Hepatocyte (in vitro differentiated cells): Measurements from ENCODE around the gene POLR1B. TPM values are rescaled to one million over a fixed set of nuclear protein-coding genes. Genes with fewer than 3 reads are reported as not detected.
A peak's percentile ranks its signal among the peaks of the same experiment; 100 is the strongest.
"Not testable (repeated sequence)": the region's sequence is repeated elsewhere in the genome, so short reads cannot be mapped to it uniquely, and the experiment has no call there.

Experiments used
- DNase-seq: peaks from one replicate; pipeline ENCODE4 v3.0.0-alpha.2; 2016; ENCODE audit warnings: low spot score
- H2AFZ ChIP-seq: fragments of 200-600 bp; sonication (generic); 2 replicates; pipeline ENCODE4 v1.6.0; 2016; ENCODE audit warnings: antibody characterized with exemption, mild to moderate bottlenecking
- H3K27ac ChIP-seq: fragments of 200-600 bp; sonication (generic); 2 replicates; pipeline ENCODE4 v1.5.1; 2016; ENCODE audit warnings: mild to moderate bottlenecking
- H3K27me3 ChIP-seq: fragments of 200-600 bp; sonication (generic); 2 replicates; pipeline ENCODE4 v1.6.1; 2016
- H3K36me3 ChIP-seq: fragments of 200-600 bp; sonication (generic); replicated peaks from 2 replicates; pipeline ENCODE4 v1.5.1; 2016; ENCODE audit warnings: low read depth; ENCODE audit not compliant: insufficient read depth
- H3K4me1 ChIP-seq: fragments of 200-600 bp; sonication (generic); 2 replicates; pipeline ENCODE4 v1.5.1; 2016; ENCODE audit warnings: mild to moderate bottlenecking, moderate library complexity; ENCODE audit not compliant: insufficient read depth
- H3K4me2 ChIP-seq: fragments of 200-600 bp; sonication (generic); 2 replicates; pipeline ENCODE4 v1.6.0; 2016
- H3K4me3 ChIP-seq: fragments of 200-600 bp; sonication (generic); 2 replicates; pipeline ENCODE4 v1.5.1; 2016; ENCODE audit warnings: mild to moderate bottlenecking
- H3K79me2 ChIP-seq: fragments of 200-600 bp; sonication (generic); 2 replicates; pipeline ENCODE4 v1.6.0; 2017; ENCODE audit warnings: mild to moderate bottlenecking
- H3K9me2 ChIP-seq: fragments of 200-600 bp; sonication (generic); replicated peaks from 2 replicates; pipeline ENCODE4 v1.6.0; 2017; ENCODE audit warnings: mild to moderate bottlenecking; ENCODE audit not compliant: insufficient read depth
- H3K9me3 ChIP-seq: fragments of 200-600 bp; sonication (generic); 2 replicates; pipeline ENCODE4 v1.5.1; 2016; ENCODE audit warnings: low read depth, mild to moderate bottlenecking
- H4K20me1 ChIP-seq: fragments of 200-600 bp; sonication (generic); 2 replicates; pipeline ENCODE4 v1.6.0; 2016; ENCODE audit warnings: mild to moderate bottlenecking; ENCODE audit not compliant: insufficient read depth, poor library complexity, severe bottlenecking
- CTCF ChIP-seq: fragments of 200-600 bp; sonication (generic); IDR thresholded peaks from 2 replicates; pipeline ENCODE4 v1.5.1; 2016; ENCODE audit warnings: antibody characterized with exemption, mild to moderate bottlenecking; ENCODE audit not compliant: poor library complexity
- EZH2 ChIP-seq: fragments of 200-600 bp; sonication (generic); IDR thresholded peaks from 2 replicates; pipeline ENCODE4 v1.6.1; 2016; ENCODE audit warnings: antibody characterized with exemption, mild to moderate bottlenecking, borderline replicate concordance
- EZH2phosphoT487 ChIP-seq: fragments of 200-600 bp; sonication (generic); IDR thresholded peaks from one replicate; pipeline ENCODE4 v1.6.1; 2018; ENCODE audit warnings: antibody characterized with exemption, mild to moderate bottlenecking, low read depth, moderate library complexity; ENCODE audit not compliant: unreplicated experiment, severe bottlenecking
- WGBS: methylation state at CpG from one replicate; pipeline ENCODE4 v1.1.6; 2016; ENCODE audit warnings: low lambda C conversion rate; ENCODE audit errors: missing lambda C conversion rate; 5-methylcytosine and 5-hydroxymethylcytosine counted together
- polyA plus RNA-seq: library from polyadenylated mRNA; unstranded; fragments of >200 nt; fragmentation: Nextera tagmentation; extraction: Ambion mirVana; gene quantifications from 2 replicates; pipeline ENCODE4 v1.2.1, GENCODE V29; 2016
- total RNA-seq: library from RNA; depleted of rRNA; stranded (reverse); fragments of >200 nt; gene quantifications from 2 replicates; pipeline ENCODE4 v1.2.3, GENCODE V29; 2014

The POLR1B gene
- total and polyA plus RNA-seq, 2 experiments from 2014 or later, result 9.7 to 17.5 TPM

- WGBS, result 90% methylated on average over 5 of the region's 5 CpGs
- H4K20me1 ChIP-seq, result no peaks in the 10 kb centered on the region
Measured at GRCh38 chr2:112494828-112495227, 47.4 kb upstream of the POLR1B start.

GRCh38 chr2:112495878-112496277 is 46.4 kb upstream of the POLR1B start:
- not testable (repeated sequence) for H3K27me3 ChIP-seq, H2AFZ ChIP-seq, H3K4me2 ChIP-seq, H4K20me1 ChIP-seq, DNase-seq, H3K36me3 ChIP-seq, H3K27ac ChIP-seq, H3K9me2 ChIP-seq, H3K79me2 ChIP-seq, H3K9me3 ChIP-seq, H3K4me3 ChIP-seq, H3K4me1 ChIP-seq
- 75% methylated on average over 4 of the region's 4 CpGs for WGBS

More at GRCh38 chr2:112494828-112495227, 47.4 kb upstream of the POLR1B start:
- Histone ChIP-seq H3K27me3 (no peaks in the 10 kb centered on the region), H2AFZ (no peak overlapping the region), H3K36me3 (no peaks in the 10 kb centered on the region), H3K27ac (no peak overlapping the region), H3K79me2 (peaks cover 2% of the 10 kb centered on the region), H3K9me2 (no peaks in the 10 kb centered on the region), H3K4me3 (no peak overlapping the region), H3K4me2 (no peak overlapping the region), H3K9me3 (no peaks in the 10 kb centered on the region), H3K4me1 (no peaks in the 10 kb centered on the region)
- no peak for DNase-seq
- TF ChIP-seq EZH2, result no peak
- no peak for TF ChIP-seq EZH2phosphoT487
- no peak for TF ChIP-seq CTCF

GRCh38 chr2:112500850-112501484 is 41.3 kb upstream of the POLR1B start:
- 76% methylated on average over 7 of the region's 10 CpGs for whole genome bisulfite sequencing
- H3K9me2 ChIP-seq, H3K27ac ChIP-seq, H2AFZ ChIP-seq, H3K36me3 ChIP-seq, H4K20me1 ChIP-seq, H3K4me3 ChIP-seq, H3K9me3 ChIP-seq, H3K4me2 ChIP-seq, H3K4me1 ChIP-seq, H3K79me2 ChIP-seq, H3K27me3 ChIP-seq: not testable (repeated sequence)
- DNase-seq, result peak; percentile 29

GRCh38 chr2:112509239-112509998 is 32.8 kb upstream of the POLR1B start:
- H2AFZ ChIP-seq, H3K4me3 ChIP-seq, H4K20me1 ChIP-seq, H3K27ac ChIP-seq, H3K4me1 ChIP-seq, H3K9me3 ChIP-seq, H3K9me2 ChIP-seq, H3K27me3 ChIP-seq, DNase-seq, H3K4me2 ChIP-seq, H3K79me2 ChIP-seq, H3K36me3 ChIP-seq: not testable (repeated sequence)
- 79% methylated on average over 27 of the region's 32 CpGs for WGBS

GRCh38 chr2:112516801-112517200 is 25.5 kb upstream of the POLR1B start:
- H3K36me3 ChIP-seq, result no peaks in the 10 kb centered on the region
- no peak for TF ChIP-seq EZH2
- TF ChIP-seq CTCF, result no peak
- no peak for TF ChIP-seq EZH2phosphoT487
- peaks cover 2% of the 10 kb centered on the region for H3K9me3 ChIP-seq
- 97% methylated on average over 3 of the region's 3 CpGs for WGBS
- no peaks in the 10 kb centered on the region for H3K4me1 ChIP-seq
- H3K79me2 ChIP-seq, result no peaks in the 10 kb centered on the region
- no peaks in the 10 kb centered on the region for H4K20me1 ChIP-seq
- no peak overlapping the region for H3K4me3 ChIP-seq
- no peak overlapping the region for H3K27ac ChIP-seq
- DNase-seq, result no peak
- H3K9me2 ChIP-seq, result no peaks in the 10 kb centered on the region
- H2AFZ ChIP-seq, result no peak overlapping the region
- H3K4me2 ChIP-seq, result no peak overlapping the region
- H3K27me3 ChIP-seq, result no peaks in the 10 kb centered on the region
